MG63 (cell line): ENCODE measurements around the gene CCDC154. TPM values are rescaled to one million over a fixed set of nuclear protein-coding genes. Genes with fewer than 3 reads are reported as not detected.
"Not testable (repeated sequence)": the region's sequence is repeated elsewhere in the genome, so short reads cannot be mapped to it uniquely, and the experiment has no call there.

ENCODE experiments used
- DNase-seq: peaks from one replicate; pipeline ENCODE4 v3.0.0-alpha.2; 2020
- H3K27me3 ChIP-seq: fragments of 250-450 bp; sonication (Bioruptor Pico); 2 replicates; pipeline ENCODE4 v1.5.1; 2020; ENCODE audit warnings: mild to moderate bottlenecking, moderate library complexity
- H3K36me3 ChIP-seq: fragments of 250-450 bp; sonication (Bioruptor Pico); 2 replicates; pipeline ENCODE4 v1.5.1; 2020; ENCODE audit warnings: mild to moderate bottlenecking, moderate library complexity
- H3K4me3 ChIP-seq: fragments of 250-450 bp; sonication (Bioruptor Pico); 2 replicates; pipeline ENCODE4 v1.5.1; 2020; ENCODE audit warnings: mild to moderate bottlenecking, moderate library complexity
- H3K9me3 ChIP-seq: fragments of 250-450 bp; sonication (Bioruptor Pico); 2 replicates; pipeline ENCODE4 v1.5.1; 2020; ENCODE audit warnings: mild to moderate bottlenecking, moderate library complexity
- total RNA-seq: library from RNA; depleted of rRNA; stranded (reverse); fragments of >200 nt; shearing (Covaris generic); gene quantifications from 2 replicates; pipeline ENCODE4 v1.2.3, GENCODE V29; 2014; ENCODE audit warnings: low replicate concordance; rRNA removed

CCDC154 gene
- total RNA-seq, result 2.9 and 5.6 TPM in 2 replicates

- Histone ChIP-seq H3K4me3 (no peak within 1 kb of the TSS), H3K9me3 (no peaks in the 10 kb centered on the region), H3K27me3 (no peaks in the 10 kb centered on the region), H3K36me3 (no peaks in the 10 kb centered on the region)
- no peak for DNase-seq
Observed at GRCh38 chr16:1443980-1444729, at the start of gene CCDC154. Gene CCDC154, minus strand, starts transcription at chr16:1444556. Its CDS starts 234 bp downstream, at chr16:1444322.

DNA sequence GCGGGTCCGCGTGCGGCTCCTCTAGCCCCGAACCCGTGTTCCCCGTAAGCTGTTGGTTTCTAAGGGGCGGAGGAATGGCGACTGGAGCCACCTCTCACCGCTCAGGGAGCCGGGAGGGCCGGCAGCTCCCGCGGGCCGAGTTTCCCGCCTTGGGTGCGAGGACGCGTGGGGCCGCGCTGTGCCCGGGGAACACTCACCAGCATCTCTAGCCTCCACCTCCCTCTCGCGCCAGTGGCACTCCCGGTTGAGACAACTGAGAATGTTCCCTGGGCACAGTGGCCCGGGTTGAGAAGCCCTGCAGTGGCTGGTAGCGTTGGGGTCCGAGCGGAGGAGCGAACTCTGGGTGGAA is 49.4 kb upstream of the CCDC154 start:
- H3K4me3 ChIP-seq, result peak overlapping the region; percentile 99
- H3K36me3 ChIP-seq, result peaks cover 46% of the 10 kb centered on the region
- no peak for DNase-seq
- H3K9me3 ChIP-seq, result no peaks in the 10 kb centered on the region
- H3K27me3 ChIP-seq, result no peaks in the 10 kb centered on the region

GRCh38 chr16:1492923-1493745 is 48.8 kb upstream of the CCDC154 start, which contains the start of gene TELO2:
Gene TELO2, plus strand, starts transcription at chr16:1493360. Its CDS starts 922 bp downstream, at chr16:1494282.
- no peaks in the 10 kb centered on the region for H3K9me3 ChIP-seq
- no peaks in the 10 kb centered on the region for H3K27me3 ChIP-seq
- peak within 1 kb of the TSS; percentile 99 for H3K4me3 ChIP-seq
- H3K36me3 ChIP-seq, result peaks cover 40% of the 10 kb centered on the region
- DNase-seq, result peak; percentile 75

DNA sequence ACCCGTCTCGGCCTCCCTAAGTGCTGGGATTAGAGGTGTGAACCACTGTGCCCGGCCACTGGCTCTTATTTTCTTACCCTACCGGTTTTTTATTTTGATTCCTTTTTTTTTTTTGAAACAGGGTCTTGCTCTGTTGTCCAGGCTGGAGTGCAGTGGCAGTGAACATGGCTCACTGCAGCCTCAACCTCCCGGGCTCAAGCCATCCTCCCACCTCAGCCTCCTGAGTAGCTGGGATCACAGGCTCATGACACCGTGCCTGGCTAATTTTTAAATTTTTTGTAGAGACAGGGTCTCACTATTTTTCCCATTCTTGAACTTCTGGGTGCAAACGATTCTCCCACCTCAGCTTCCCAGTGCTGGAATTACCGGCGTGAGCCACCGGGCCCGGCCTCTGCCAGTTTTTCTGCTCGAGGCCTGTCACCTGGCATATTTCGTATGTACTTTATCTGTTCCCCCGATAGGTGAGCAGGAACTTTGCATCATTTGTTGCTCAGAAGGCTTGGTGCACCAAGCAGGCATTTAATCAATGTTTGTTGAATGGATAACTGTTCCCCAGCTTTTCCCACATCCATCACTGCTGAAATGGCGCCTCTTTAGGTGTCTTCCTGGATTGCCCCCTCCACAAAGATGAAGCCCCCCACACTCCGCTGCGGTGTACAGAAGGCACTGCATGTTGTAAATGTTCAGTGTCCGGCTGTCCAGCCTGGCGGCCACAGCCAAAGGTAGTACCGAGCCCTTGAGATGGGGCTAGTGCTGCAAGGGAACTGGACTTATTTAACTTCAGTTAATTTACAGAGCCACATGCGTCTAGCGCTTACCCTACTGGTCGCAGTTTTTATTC is 47.9 kb upstream of the CCDC154 start:
- DNase-seq, result no peak
- Histone ChIP-seq H3K27me3 (no peaks in the 10 kb centered on the region), H3K4me3 (peak overlapping the region; percentile 99), H3K9me3 (no peaks in the 10 kb centered on the region), H3K36me3 (peaks cover 33% of the 10 kb centered on the region)

DNA sequence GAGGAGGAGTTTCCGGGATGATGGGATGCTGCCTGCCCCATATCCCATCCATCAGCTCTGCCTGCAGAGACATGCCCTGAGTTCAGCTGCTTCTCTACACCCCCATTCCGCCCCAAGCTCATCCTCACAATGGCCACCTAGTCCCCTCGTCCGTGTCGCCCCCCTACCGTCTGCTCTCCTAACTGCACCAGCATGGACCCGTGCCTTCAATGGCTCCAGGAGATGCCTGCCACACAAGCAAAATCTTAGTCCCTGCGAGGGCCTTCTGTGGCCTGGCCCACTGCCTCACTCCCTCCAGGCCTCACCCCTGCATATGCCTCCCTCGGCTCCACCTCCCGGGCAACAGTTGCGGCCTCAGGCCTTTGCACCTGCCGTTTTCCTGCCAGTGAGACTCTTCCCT is 47.0 kb upstream of the CCDC154 start:
- Histone ChIP-seq H3K27me3 (no peaks in the 10 kb centered on the region), H3K36me3 (peaks cover 25% of the 10 kb centered on the region), H3K9me3 (no peaks in the 10 kb centered on the region), H3K4me3 (no peak overlapping the region)
- no peak for DNase-seq

DNA sequence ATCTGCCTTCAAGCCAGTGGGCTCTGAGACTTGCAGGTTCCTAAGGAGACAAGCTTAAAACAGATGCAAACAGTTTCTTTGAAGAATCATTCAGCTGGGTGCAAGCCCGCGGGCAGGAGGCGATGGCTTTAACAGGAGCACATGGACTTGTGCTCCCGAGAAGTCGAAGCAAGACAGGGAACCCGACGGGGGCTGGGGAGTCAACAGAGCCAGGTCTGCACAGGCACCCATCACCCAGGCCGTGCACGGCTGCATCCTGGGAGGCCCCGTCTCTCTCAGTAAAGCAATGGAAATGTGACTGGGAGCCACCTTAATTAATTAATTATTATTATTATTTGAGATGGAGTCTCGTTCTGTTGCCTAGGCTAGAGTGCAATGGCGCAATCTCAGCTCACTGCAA is 44.7 kb upstream of the CCDC154 start:
- Histone ChIP-seq H3K27me3 (0 out of 2 replicates have a peak, but pooled peaks cover 3% of the 10 kb centered on the region), H3K36me3 (peaks cover 3% of the 10 kb centered on the region), H3K4me3 (no peak overlapping the region), H3K9me3 (no peaks in the 10 kb centered on the region)
- no peak for DNase-seq

- Histone ChIP-seq H3K36me3 (no peaks in the 10 kb centered on the region; the same call in 1 of the 2 replicates), H3K27me3 (0 out of 2 replicates have a peak, but pooled peaks cover 3% of the 10 kb centered on the region), H3K4me3 (no peak within 1 kb of the TSS), H3K9me3 (no peaks in the 10 kb centered on the region)
- DNase-seq, result no peak
Observed at GRCh38 chr16:1488619-1489018, 44.3 kb upstream of the CCDC154 start, which contains the start of gene PTX4. Gene PTX4, minus strand, starts transcription at chr16:1488944. Its CDS starts 35 bp downstream, at chr16:1488909.

DNA sequence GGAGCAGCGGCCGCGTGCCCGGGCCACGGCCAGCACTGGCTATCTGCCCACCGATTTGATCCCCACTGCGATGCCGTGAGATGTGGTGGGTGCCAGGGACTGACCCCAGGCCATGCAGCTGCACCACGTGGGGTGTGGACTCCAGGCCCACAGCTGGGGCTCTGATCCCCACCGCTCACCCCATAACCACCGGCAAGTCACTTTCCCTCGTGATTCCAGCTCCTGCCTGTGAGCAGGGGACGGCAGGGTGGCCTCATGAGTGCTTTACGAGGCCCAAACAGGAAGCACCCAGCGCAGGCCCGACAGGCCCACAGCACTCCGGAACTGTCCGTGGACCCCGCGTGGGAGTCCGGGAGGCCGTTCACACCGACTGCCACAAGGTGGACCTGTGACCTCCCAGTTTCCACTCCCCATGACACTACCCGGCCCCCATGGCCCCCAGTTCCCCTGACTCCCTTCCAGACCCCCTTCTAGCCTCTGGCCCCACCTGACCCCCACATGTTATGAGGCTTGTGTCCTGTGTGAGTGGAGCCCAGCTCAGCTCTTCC is 43.8 kb upstream of the CCDC154 start:
- Histone ChIP-seq H3K36me3 (no peaks in the 10 kb centered on the region), H3K9me3 (no peaks in the 10 kb centered on the region), H3K27me3 (0 out of 2 replicates have a peak, but pooled peaks cover 3% of the 10 kb centered on the region), H3K4me3 (no peak overlapping the region)
- no peak for DNase-seq

GRCh38 chr16:1487395-1488053 is 43.2 kb upstream of the CCDC154 start:
- H3K36me3 ChIP-seq, result no peaks in the 10 kb centered on the region
- H3K4me3 ChIP-seq, result no peak overlapping the region
- no peak for DNase-seq
- H3K27me3 ChIP-seq, result 0 out of 2 replicates have a peak, but pooled peaks cover 3% of the 10 kb centered on the region
- H3K9me3 ChIP-seq, result no peaks in the 10 kb centered on the region

GRCh38 chr16:1486551-1487390 is 42.4 kb upstream of the CCDC154 start:
- Histone ChIP-seq H3K27me3 (0 out of 2 replicates have a peak, but pooled peaks cover 4% of the 10 kb centered on the region), H3K9me3 (no peaks in the 10 kb centered on the region), H3K36me3 (no peaks in the 10 kb centered on the region), H3K4me3 (no peak overlapping the region)
- no peak for DNase-seq

DNA sequence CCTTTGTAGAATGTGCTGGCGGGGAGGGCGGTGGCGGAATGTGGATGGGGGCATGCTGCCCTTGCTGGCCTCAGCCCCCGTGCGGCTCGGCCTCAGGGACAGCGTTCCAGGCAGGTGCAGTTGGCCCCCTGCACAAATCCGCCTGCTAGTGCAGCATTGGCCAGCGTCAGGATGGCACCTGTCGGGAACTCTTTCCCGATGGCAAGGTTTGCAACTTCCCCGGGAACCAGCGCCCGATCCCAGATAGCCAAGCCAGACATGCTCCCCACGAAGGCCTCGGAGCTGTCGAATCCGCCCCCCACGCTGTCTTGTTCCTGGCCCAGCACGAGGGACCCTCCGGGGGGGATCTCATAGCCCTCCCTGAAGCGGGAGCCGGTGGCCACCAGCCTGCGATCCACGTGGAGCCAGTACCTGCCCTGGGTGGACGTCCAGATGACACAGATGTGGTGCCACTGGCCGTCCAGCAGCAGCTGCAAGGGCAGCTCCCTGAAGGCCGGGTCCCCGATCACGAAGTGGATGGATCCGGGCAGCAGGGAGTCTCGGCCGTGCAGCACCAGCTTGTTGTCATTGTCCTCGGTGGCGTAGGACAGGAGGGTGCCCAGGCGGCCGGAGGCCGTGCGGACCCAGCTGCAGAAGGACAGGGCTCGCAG is 41.6 kb upstream of the CCDC154 start:
- Histone ChIP-seq H3K36me3 (no peaks in the 10 kb centered on the region), H3K27me3 (0 out of 2 replicates have a peak, but pooled peaks cover 6% of the 10 kb centered on the region), H3K9me3 (no peaks in the 10 kb centered on the region), H3K4me3 (no peak overlapping the region)
- DNase-seq, result no peak

GRCh38 chr16:1481906-1482835 is 37.8 kb upstream of the CCDC154 start:
- Histone ChIP-seq H3K36me3 (no peaks in the 10 kb centered on the region), H3K27me3 (0 out of 2 replicates have a peak, but pooled peaks cover 6% of the 10 kb centered on the region), H3K4me3 (no peak overlapping the region), H3K9me3 (no peaks in the 10 kb centered on the region)
- DNase-seq, result no peak

- not testable (repeated sequence) for H3K9me3 ChIP-seq, H3K36me3 ChIP-seq, DNase-seq, H3K4me3 ChIP-seq, H3K27me3 ChIP-seq
Observed at GRCh38 chr16:1478937-1479336, 34.6 kb upstream of the CCDC154 start.
